Femur (tissue), 1 donor: ENCODE data around the gene BCKDHB.
"Not testable (repeated sequence)": the region's sequence is repeated elsewhere in the genome, so short reads cannot be mapped to it uniquely, and the experiment has no call there.

Experiments
- DNase-seq: peaks from one replicate; pipeline ENCODE4 v3.0.0-alpha.2; 2017

The BCKDHB gene

GRCh38 chr6:80106418-80107235, at the start of gene BCKDHB:
TSS of gene BCKDHB (plus strand) at chr6:80106671. CDS start at chr6:80106694, 23 bp downstream.
- peak; percentile 99 for DNase-seq

DNA sequence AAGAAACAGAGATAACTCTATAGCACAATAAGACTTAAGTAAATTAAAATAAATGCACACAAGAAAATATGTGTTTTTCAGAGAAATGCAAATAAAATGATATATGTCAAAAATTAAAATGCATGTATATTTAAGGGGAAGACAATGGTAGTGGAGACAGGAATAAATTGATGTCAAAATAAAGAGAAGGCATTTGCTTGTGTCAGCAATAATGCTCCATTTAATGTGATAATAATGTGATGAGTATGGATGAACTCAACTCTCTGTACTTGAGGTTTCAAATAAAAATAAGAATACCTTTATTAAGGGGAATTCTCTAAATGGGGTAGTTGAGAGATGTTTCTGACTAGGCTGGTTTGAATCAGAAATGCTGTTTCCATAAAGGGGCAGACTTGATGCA, 45.7 kb upstream of the BCKDHB start:
- DNase-seq: no peak

GRCh38 chr6:80068146-80068545, 38.3 kb upstream of the BCKDHB start:
- DNase-seq: not testable (repeated sequence)

GRCh38 chr6:80070431-80070830, 36.0 kb upstream of the BCKDHB start:
- not testable (repeated sequence) for DNase-seq

GRCh38 chr6:80077067-80077466, 29.4 kb upstream of the BCKDHB start:
- DNase-seq: no peak

DNA sequence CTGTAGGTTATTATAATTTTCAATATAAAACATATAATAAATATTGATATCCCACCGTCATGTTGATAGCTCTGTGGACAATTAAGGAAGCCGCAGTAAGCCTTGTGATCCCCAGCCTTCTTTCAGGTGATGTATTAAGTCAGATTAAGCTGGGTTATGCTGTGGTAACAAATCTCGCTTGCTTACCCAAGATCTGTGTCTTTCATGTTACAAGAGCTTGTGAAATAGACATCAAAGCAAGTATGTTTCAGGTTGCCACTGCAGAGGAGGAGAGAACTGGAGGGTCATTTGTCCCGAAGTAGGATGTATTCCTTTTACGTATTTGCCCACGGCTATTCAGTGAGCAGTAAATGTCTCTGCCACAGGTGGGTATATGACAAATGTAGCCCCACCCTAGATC, 17.8 kb upstream of the BCKDHB start:
- no peak for DNase-seq

- no peak for DNase-seq
Measured at GRCh38 chr6:80091506-80091905, 15.0 kb upstream of the BCKDHB start.

- DNase-seq: no peak
Measured at GRCh38 chr6:80094017-80094416, 12.5 kb upstream of the BCKDHB start.

GRCh38 chr6:80095600-80095999, 10.9 kb upstream of the BCKDHB start:
- DNase-seq: no peak

DNA sequence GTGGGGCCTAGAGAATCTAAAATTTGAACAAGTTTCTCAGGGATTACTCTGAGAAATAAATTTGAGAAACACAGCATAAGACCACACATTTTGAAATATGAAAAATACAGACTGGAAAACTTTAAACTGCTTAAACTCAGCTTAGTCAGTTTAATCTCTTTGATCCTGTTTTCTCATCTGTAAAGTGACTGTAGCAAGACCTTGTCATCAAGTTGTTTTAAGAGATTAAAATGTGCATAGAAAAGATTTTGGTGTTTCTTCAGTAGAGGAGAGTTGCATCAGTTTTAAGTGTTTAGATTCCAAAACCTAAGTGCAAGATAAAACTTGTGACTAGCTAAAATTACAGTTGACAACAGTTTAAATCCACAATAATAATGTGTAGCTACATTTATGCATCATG, 8.1 kb upstream of the BCKDHB start:
- DNase-seq: no peak

- no peak for DNase-seq
Measured at GRCh38 chr6:80104520-80104919, 2.0 kb upstream of the BCKDHB start.

DNA sequence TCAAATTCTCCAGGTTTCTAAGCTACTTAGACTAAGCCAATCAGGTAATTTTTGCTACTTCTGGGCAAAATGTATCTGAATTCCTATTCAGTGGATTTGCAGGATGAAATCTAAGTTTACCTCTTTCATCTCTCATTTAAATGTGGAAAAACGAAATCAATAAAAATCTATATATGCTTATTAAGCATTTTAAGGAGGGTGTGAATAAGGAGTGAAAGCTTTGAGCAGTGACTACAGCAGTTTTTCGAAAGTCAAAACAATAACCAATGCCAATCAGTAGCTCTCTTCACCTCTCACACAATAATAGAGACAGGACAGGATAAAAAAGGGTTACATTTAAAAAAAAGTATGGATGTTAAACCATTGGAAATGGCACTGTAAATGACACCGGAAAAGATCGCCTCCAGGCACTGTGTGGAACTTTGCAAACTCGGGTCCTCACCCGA, 476 bp upstream of the BCKDHB start:
- DNase-seq: no peak

GRCh38 chr6:80122576-80122975, 16.1 kb downstream of the BCKDHB start:
- not testable (repeated sequence) for DNase-seq

DNA sequence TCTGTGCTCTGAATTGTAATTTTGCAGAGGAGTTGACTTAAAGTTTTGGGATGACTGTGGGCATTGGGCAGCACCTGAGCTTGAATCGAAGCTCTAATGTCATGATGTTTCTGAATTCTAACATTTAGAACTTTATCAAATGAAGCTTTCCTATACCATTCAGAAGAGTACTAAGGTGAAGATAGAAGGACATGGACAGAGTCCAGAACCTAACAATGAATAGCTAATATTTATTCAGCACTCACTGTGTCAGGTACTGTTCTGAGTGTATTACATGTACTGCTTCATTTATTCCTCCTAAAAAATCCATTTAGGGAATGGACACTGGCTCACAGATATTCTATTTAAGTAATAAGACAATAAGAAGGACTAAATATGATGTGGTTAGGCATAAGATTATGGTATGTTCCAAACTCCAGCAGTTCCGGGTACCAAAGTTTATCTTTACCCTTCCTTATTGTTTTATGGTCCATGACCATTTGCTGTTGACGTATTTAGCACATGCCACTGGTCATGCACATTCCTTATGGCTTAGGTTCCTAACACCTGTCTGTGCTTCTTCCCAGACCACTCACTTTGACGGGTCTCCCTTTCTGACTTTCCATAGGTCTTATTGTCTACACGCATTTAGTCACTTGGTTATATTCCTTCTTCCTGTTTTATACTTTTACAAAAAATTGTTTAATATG, 20.3 kb downstream of the BCKDHB start:
- no peak for DNase-seq

GRCh38 chr6:80129485-80129884, 23.0 kb downstream of the BCKDHB start:
- DNase-seq: no peak

DNA sequence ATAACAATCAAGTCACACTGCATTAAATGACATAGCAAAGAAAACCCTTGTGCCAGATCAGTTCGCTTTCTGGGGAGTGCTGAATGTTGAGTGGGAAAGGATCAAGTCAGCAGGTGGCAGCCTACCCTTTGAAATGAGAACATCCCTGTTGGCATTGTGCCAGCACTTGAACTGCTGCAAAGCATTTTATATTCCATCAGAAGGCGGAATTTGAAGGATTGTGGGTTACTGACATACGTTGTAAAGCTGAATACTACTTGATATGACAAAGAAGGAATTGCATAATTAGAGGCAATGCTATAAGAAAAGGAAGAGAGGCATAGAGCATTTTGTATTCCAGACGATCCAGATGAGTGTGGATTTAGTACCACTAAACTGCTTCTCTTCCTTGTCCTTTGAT, 26.5 kb downstream of the BCKDHB start:
- peak; percentile 74 for DNase-seq

DNA sequence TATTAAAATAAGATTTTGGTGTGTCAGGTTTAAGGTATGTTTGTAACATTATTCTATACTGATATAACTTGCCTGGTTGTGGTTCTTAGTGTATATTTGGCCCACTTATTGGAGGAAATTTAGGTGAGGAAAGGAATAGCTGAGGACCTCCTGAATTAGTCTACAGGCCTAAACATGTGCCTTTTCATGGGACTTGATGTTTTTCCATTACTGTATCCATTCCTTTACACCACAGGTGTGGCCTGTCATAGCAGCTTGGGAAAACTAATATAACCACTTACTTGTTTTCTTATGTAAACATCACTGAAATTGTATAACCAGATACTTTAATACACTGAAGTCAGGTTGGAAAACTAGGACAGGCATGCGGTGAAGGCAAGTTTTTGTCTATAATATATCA, 27.6 kb downstream of the BCKDHB start:
- DNase-seq: no peak

- DNase-seq: no peak
Measured at GRCh38 chr6:80142586-80142985, 36.1 kb downstream of the BCKDHB start.

DNA sequence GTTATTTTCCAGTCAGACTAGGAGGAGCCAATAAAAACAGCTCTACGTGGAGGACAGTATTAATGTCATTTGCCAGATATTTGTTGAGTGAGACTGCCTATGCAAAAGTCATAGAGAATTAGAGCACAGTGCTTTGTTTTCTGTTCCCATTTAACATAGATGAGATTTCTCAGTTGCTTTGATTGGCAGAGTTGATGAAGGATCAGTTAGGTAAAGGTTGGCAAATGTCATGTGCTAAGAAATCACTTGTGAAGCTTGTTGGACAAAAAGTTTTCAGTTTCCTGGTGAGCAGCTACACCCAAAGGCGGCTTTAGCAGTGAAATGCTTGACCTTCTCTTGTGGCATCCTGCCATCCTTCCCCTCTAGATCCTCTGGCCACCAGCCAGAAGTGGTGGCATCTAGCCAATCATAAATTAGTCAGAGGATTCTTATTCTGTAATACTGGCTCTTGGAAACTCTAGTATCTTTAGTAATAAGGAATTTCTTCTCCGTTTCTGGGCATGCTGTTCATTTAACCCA, 37.0 kb downstream of the BCKDHB start:
- DNase-seq: peak; percentile 76

DNA sequence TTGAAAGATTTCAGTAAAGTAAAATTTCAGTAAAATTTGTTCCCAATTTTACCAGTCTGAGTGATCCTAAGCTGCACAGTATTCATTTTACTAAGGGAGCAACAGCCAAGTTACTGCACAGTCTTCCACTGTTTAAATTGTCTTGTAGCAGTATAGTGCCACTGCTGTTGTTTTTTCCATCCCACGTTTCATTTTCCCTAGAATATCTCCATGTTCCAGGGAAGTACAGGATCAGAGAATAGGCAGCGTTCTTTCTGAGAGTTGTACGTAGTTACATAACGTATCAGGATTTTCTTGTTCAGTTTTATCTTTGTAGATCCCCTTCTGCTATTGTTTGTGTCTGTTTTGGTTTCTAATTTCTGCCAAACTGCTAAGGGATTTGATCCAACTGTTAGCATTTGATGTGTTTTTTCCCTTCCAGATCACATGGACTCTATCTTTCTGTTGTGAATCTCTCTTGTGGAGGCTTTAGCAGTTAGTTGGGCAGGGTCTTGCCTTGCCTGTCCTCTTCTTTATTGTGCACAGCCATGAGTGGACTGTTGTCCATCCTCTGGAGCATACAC, 38.4 kb downstream of the BCKDHB start:
- no peak for DNase-seq

GRCh38 chr6:80145509-80145908, 39.0 kb downstream of the BCKDHB start:
- DNase-seq: no peak

- no peak for DNase-seq
Measured at GRCh38 chr6:80145921-80146320, 39.5 kb downstream of the BCKDHB start.

- no peak for DNase-seq
Measured at GRCh38 chr6:80148220-80148619, 41.7 kb downstream of the BCKDHB start.

DNA sequence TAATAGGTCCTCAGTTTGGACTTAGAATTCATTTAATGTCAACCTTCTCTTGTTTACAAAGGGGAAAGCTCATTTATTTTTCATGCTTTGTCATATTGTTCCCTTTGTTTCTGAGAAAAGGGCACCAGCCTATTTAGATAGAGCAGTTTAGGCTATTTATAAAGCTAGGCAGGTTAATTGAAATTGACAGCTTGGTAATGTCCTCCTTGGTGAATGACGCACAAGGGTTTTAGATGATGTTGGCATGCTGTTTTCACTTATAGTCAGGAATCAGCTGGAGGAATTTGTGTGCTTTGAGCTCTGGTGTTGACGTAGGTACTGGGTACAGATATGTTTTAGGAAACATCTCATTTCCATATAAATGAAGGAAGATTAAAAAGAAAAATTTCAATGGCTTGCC, 45.2 kb downstream of the BCKDHB start:
- no peak for DNase-seq
